ENCODE data around the gene RNF212. TPM values are rescaled to one million over a fixed set of nuclear protein-coding genes. Genes with fewer than 3 reads are reported as not detected.
A peak's percentile ranks its signal among the peaks of the same experiment; 100 is the strongest.

RNF212 gene
- total and polyA plus RNA-seq, 2 experiments from 2014 or later = 2.5 to 6.0 TPM

- 19 to 23% methylated on average over 8 of the region's 8 CpGs for WGBS, 2 experiments (ENCODE audit: low coverage in 1 of 2, low lambda C conversion rate in 2 of 2, missing lambda C conversion rate in 2 of 2)
- H2AFZ ChIP-seq = peak overlapping the region; percentile 57
- H3K9me3 ChIP-seq (ENCODE audit: low read depth) = no peaks in the 10 kb centered on the region
- peak overlapping the region; percentile 67 for H3K27ac ChIP-seq
- no peaks in the 10 kb centered on the region for H3K36me3 ChIP-seq (ENCODE audit: low read depth)
- H3K4me2 ChIP-seq (ENCODE audit: unreplicated experiment) = peak overlapping the region; percentile 47
- H3K27me3 ChIP-seq (replicated peaks; ENCODE audit: insufficient read depth) = no peaks in the 10 kb centered on the region
- no peaks in the 10 kb centered on the region for H4K20me1 ChIP-seq (ENCODE audit: insufficient read depth)
- no peak for DNase-seq
- H3K9me2 ChIP-seq (ENCODE audit: insufficient read depth) = no peaks in the 10 kb centered on the region
- no peak for TF ChIP-seq EZH2phosphoT487 (IDR thresholded peaks at IDR 0.05; ENCODE audit: insufficient read depth, low read depth)
- TF ChIP-seq EZH2 (IDR thresholded peaks at IDR 0.05; ENCODE audit: insufficient read depth, poor library complexity, severe bottlenecking) = no peak
- peaks cover 6% of the 10 kb centered on the region; the same call in 1 of the 2 replicates for H3F3A ChIP-seq (ENCODE audit: insufficient read depth)
- H3K79me2 ChIP-seq (ENCODE audit: insufficient read depth) = no peaks in the 10 kb centered on the region
- 0 out of 2 replicates have a peak overlapping the region, but pooled peaks have one; percentile 31 for H3K4me3 ChIP-seq
- in situ Hi-C loops (cut with MboI) = no loop called here
- H3K9ac ChIP-seq = peak overlapping the region; percentile 53
- H3K4me1 ChIP-seq (ENCODE audit: insufficient read depth) = peaks cover 42% of the 10 kb centered on the region
These were observed 71.4 kb downstream of the RNF212 start for GRCh38 chr4:1041936-1042330.

DNA sequence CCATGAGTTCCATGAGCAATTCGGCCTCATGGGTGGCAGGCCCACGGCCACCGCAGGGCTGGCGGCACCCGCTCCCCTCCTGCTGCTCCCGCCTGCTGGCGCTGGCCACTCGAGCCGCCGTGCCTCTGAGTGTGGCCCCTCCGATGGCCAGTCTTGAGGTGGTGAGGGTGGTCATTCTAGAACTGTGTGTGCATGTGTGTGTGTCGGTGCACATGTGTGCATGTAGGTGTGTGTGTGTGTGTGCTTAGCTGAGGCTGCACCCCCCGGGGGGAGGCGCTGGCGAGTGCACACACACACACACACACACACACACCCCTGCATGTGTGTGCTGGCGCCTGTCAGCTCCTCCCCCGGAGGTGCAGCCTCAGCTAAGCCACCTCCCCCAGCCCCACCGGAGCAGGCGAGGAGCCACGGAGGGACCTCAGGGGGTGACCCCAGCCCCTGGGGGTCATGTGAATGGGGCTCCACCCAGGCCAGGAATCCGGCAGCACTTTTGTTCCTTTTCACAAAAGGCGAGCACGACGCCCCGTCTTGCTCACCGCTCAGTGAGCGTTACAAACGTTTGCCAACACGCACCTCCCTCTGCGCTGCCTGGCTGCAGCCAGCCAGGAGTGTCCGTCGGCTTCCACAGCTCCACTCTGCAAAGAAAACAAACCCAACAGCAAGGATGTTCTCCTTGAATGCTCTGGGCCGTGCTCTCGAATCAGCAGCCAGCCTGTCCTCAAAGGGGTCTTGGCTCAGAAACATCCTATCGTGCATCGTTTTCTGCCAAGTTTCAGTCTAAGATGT lies 72.0 kb downstream of the RNF212 start:
- peak overlapping the region; percentile 53 for H3K9ac ChIP-seq
- in situ Hi-C loops (cut with MboI) = no loop called here

GRCh38 chr4:1040344-1041146 lies 72.8 kb downstream of the RNF212 start:
- 72 to 78% methylated on average over 20 to 21 of the region's 21 CpGs for WGBS, 2 experiments (ENCODE audit: low coverage in 1 of 2, low lambda C conversion rate in 2 of 2, missing lambda C conversion rate in 2 of 2)
- in situ Hi-C loops (cut with MboI) = no loop called here
- H3K9me2 ChIP-seq (ENCODE audit: insufficient read depth) = no peaks in the 10 kb centered on the region

More for the DNA sequence above, 72.0 kb downstream of the RNF212 start:
- DNase-seq = peak; percentile 82
- WGBS, 2 experiments (ENCODE audit: low coverage in 1 of 2, low lambda C conversion rate in 2 of 2, missing lambda C conversion rate in 2 of 2) = 28 to 29% methylated on average over 31 to 36 of the region's 36 CpGs
- H3K4me3 ChIP-seq = 0 out of 2 replicates have a peak overlapping the region, but pooled peaks have one; percentile 31
- peak overlapping the region; percentile 57 for H2AFZ ChIP-seq
- H3K36me3 ChIP-seq (ENCODE audit: low read depth) = no peaks in the 10 kb centered on the region
- H3K79me2 ChIP-seq (ENCODE audit: insufficient read depth) = no peaks in the 10 kb centered on the region
- no peaks in the 10 kb centered on the region for H3K27me3 ChIP-seq (replicated peaks; ENCODE audit: insufficient read depth)
- H3K4me1 ChIP-seq (ENCODE audit: insufficient read depth) = peaks cover 39% of the 10 kb centered on the region
- no peaks in the 10 kb centered on the region for H3K9me3 ChIP-seq (ENCODE audit: low read depth)
- no peaks in the 10 kb centered on the region for H4K20me1 ChIP-seq (ENCODE audit: insufficient read depth)
- no peaks in the 10 kb centered on the region for H3K9me2 ChIP-seq (ENCODE audit: insufficient read depth)
- H3F3A ChIP-seq (ENCODE audit: insufficient read depth) = peaks cover 6% of the 10 kb centered on the region; the same call in 1 of the 2 replicates
- peak overlapping the region; percentile 67 for H3K27ac ChIP-seq
- TF ChIP-seq EZH2phosphoT487 (IDR thresholded peaks at IDR 0.05; ENCODE audit: insufficient read depth, low read depth) (no peak), EZH2 (IDR thresholded peaks at IDR 0.05; ENCODE audit: insufficient read depth, poor library complexity, severe bottlenecking) (no peak)
- H3K4me2 ChIP-seq (ENCODE audit: unreplicated experiment) = peak overlapping the region; percentile 47

More at GRCh38 chr4:1040344-1041146, 72.8 kb downstream of the RNF212 start:
- 0 out of 2 replicates have a peak overlapping the region, but pooled peaks have one; percentile 57 for H2AFZ ChIP-seq
- no peaks in the 10 kb centered on the region for H4K20me1 ChIP-seq (ENCODE audit: insufficient read depth)
- no peak for DNase-seq
- peaks cover 42% of the 10 kb centered on the region for H3K4me1 ChIP-seq (ENCODE audit: insufficient read depth)
- H3K9ac ChIP-seq = peak overlapping the region; percentile 53
- H3K4me2 ChIP-seq (ENCODE audit: unreplicated experiment) = no peak overlapping the region
- no peaks in the 10 kb centered on the region for H3K79me2 ChIP-seq (ENCODE audit: insufficient read depth)
- no peaks in the 10 kb centered on the region for H3K9me3 ChIP-seq (ENCODE audit: low read depth)
- peak overlapping the region; percentile 67; the same call in 1 of the 2 replicates for H3K27ac ChIP-seq
- H3K36me3 ChIP-seq (ENCODE audit: low read depth) = no peaks in the 10 kb centered on the region
- no peak for TF ChIP-seq EZH2 (IDR thresholded peaks at IDR 0.05; ENCODE audit: insufficient read depth, poor library complexity, severe bottlenecking)
- no peak for TF ChIP-seq EZH2phosphoT487 (IDR thresholded peaks at IDR 0.05; ENCODE audit: insufficient read depth, low read depth)
- H3F3A ChIP-seq (ENCODE audit: insufficient read depth) = peaks cover 6% of the 10 kb centered on the region; the same call in 1 of the 2 replicates
- H3K27me3 ChIP-seq (replicated peaks; ENCODE audit: insufficient read depth) = no peaks in the 10 kb centered on the region
- H3K4me3 ChIP-seq = no peak overlapping the region

Measured in GM23248 (cell line).